ENCODE data around the gene ST8SIA1. TPM values are rescaled to one million over a fixed set of nuclear protein-coding genes. Genes with fewer than 3 reads are reported as not detected.

ST8SIA1 gene
- polyA plus RNA-seq, 6 donors from 2014 or later: not detected

DNA sequence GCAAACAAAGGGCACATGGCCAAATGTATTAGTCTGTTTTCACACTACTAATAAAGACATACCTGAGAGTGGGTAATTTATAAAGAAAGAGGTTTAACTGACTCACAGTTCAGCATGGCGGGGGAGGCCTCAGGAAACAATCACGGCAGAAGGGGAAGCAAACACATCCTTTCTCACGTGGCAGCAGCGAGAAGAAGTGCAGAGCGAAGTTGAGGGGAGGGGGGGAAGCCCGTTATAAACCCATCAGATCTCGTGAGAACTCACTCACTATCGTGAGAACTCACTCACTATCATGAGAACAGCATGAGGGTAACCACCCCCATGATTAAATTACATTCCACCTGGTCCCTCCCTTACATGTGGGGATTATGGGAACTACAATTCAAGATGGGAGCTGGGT is 66.1 kb downstream of the ST8SIA1 start:
- Mint-ChIP-seq H3K27me3 (peaks cover 17 to 36% (median 24%) of the 10 kb centered on the region in 3 donors), H3K4me3 (peak overlapping the region in 1 of 8 donors; percentile 14), H3K4me1 (peaks cover 0 to 7% (median 3%) of the 10 kb centered on the region in 3 donors), H3K36me3 (no peaks in the 10 kb centered on the region), H3K27ac (peak overlapping the region in 1 of 6 donors; percentile 36), H3K9me3 (peaks cover 0 to 2% (median 0%) of the 10 kb centered on the region in 7 donors)
- no peak for DNase-seq
- ATAC-seq (ENCODE audit: low read depth in 2 of 2): peak in 1 of 2 donors; percentile 50

DNA sequence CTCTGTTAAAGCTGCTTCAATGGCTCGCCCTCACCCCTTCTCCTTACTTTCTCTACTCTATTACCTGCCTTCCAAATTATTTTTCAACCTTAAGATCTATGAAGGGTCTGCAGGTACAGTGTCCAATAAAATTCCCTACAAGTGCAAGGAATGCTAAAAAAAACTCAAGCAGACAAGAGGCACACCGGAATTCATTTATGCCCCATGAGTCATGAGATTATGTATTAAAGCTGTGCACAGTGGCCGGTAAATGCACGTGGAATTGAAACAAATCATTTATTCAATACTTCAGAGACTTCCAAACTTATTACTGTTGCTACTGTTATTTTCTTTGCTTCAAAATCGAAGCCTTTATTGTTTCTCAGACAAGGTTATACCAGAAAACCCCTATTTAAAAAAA is 68.4 kb downstream of the ST8SIA1 start:
- Mint-ChIP-seq H3K9me3 (peaks cover 0 to 2% (median 0%) of the 10 kb centered on the region in 7 donors), H3K4me1 (peaks cover 0 to 7% (median 3%) of the 10 kb centered on the region in 3 donors), H3K36me3 (no peaks in the 10 kb centered on the region), H3K4me3 (no peak overlapping the region), H3K27me3 (peaks cover 27 to 31% (median 29%) of the 10 kb centered on the region in 3 donors), H3K27ac (no peak overlapping the region)
- ATAC-seq (ENCODE audit: low read depth in 2 of 2) (no peak), DNase-seq (no peak)

GRCh38 chr12:22264380-22264779 is 70.1 kb downstream of the ST8SIA1 start:
- peaks cover 27 to 31% (median 29%) of the 10 kb centered on the region in 3 donors for H3K27me3 Mint-ChIP-seq
- H3K36me3 Mint-ChIP-seq: no peaks in the 10 kb centered on the region
- no peak for ATAC-seq (ENCODE audit: low read depth in 2 of 2)
- no peak overlapping the region for H3K4me3 Mint-ChIP-seq
- DNase-seq: no peak
- peaks cover 0 to 2% (median 0%) of the 10 kb centered on the region in 7 donors for H3K9me3 Mint-ChIP-seq
- peaks cover 0 to 7% (median 3%) of the 10 kb centered on the region in 3 donors for H3K4me1 Mint-ChIP-seq
- H3K27ac Mint-ChIP-seq: no peak overlapping the region

- no peaks in the 10 kb centered on the region for H3K9me3 Mint-ChIP-seq
- DNase-seq: no peak
- peaks cover 20 to 29% (median 21%) of the 10 kb centered on the region in 3 donors for H3K27me3 Mint-ChIP-seq
- H3K4me1 Mint-ChIP-seq: no peaks in the 10 kb centered on the region
- no peak overlapping the region for H3K27ac Mint-ChIP-seq
- ATAC-seq (ENCODE audit: low read depth in 2 of 2): no peak
- no peak overlapping the region for H3K4me3 Mint-ChIP-seq
- H3K36me3 Mint-ChIP-seq: no peaks in the 10 kb centered on the region
These were observed 72.2 kb downstream of the ST8SIA1 start for GRCh38 chr12:22262309-22262708.

- ATAC-seq (ENCODE audit: low read depth in 2 of 2) (no peak), DNase-seq (no peak)
- Mint-ChIP-seq H3K27me3 (peaks cover 7 to 11% (median 11%) of the 10 kb centered on the region in 3 donors), H3K9me3 (no peaks in the 10 kb centered on the region), H3K36me3 (no peaks in the 10 kb centered on the region), H3K27ac (no peak overlapping the region), H3K4me1 (no peaks in the 10 kb centered on the region), H3K4me3 (no peak overlapping the region)
These were observed 77.4 kb downstream of the ST8SIA1 start for GRCh38 chr12:22257100-22257499.

- H3K9me3 Mint-ChIP-seq: no peaks in the 10 kb centered on the region
- ATAC-seq (ENCODE audit: low read depth in 2 of 2): no peak
- no peak overlapping the region for H3K4me3 Mint-ChIP-seq
- no peak overlapping the region for H3K27ac Mint-ChIP-seq
- H3K36me3 Mint-ChIP-seq: no peaks in the 10 kb centered on the region
- DNase-seq: no peak
- no peaks in the 10 kb centered on the region for H3K4me1 Mint-ChIP-seq
- H3K27me3 Mint-ChIP-seq: peaks cover 6 to 11% (median 7%) of the 10 kb centered on the region in 3 donors
These were observed 77.9 kb downstream of the ST8SIA1 start for GRCh38 chr12:22256605-22257004.

- ATAC-seq (ENCODE audit: low read depth in 2 of 2): no peak
- Mint-ChIP-seq H3K36me3 (no peaks in the 10 kb centered on the region), H3K27me3 (peaks cover 5 to 12% (median 7%) of the 10 kb centered on the region in 3 donors), H3K9me3 (no peaks in the 10 kb centered on the region), H3K4me3 (no peak overlapping the region), H3K4me1 (no peaks in the 10 kb centered on the region), H3K27ac (no peak overlapping the region)
- no peak for DNase-seq
These were observed 78.5 kb downstream of the ST8SIA1 start for GRCh38 chr12:22256041-22256441.

- Mint-ChIP-seq H3K4me1 (no peaks in the 10 kb centered on the region), H3K4me3 (no peak overlapping the region), H3K36me3 (no peaks in the 10 kb centered on the region), H3K27me3 (peaks cover 7 to 20% (median 10%) of the 10 kb centered on the region in 3 donors), H3K9me3 (no peaks in the 10 kb centered on the region), H3K27ac (no peak overlapping the region)
- ATAC-seq (ENCODE audit: low read depth in 2 of 2) (no peak), DNase-seq (no peak)
These were observed 79.4 kb downstream of the ST8SIA1 start for GRCh38 chr12:22255097-22255496.

GRCh38 chr12:22254478-22254877 is 80.0 kb downstream of the ST8SIA1 start:
- H3K4me3 Mint-ChIP-seq: no peak overlapping the region
- H3K27ac Mint-ChIP-seq: no peak overlapping the region
- ATAC-seq (ENCODE audit: low read depth in 2 of 2) (no peak), DNase-seq (no peak)
- H3K4me1 Mint-ChIP-seq: no peaks in the 10 kb centered on the region
- H3K9me3 Mint-ChIP-seq: no peaks in the 10 kb centered on the region
- H3K27me3 Mint-ChIP-seq: peaks cover 7 to 20% (median 12%) of the 10 kb centered on the region in 3 donors
- no peaks in the 10 kb centered on the region for H3K36me3 Mint-ChIP-seq

DNA sequence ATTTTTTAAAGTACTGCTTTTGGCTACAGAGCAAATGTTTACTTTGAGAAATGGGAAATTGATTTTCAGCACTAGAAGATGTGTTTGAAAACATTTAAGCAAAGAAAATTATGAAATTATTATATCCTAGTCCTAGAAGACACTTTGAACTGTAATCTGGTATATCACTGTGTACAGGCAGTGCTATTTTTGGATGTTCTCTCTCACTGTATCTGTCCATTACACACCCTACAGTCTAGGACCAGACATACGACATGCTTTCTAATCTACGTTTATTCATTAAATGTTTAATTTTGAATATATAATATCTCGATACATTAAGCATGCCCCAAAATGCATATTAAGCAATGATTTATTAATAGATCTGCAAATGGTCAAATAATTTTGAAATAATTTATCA is 82.5 kb downstream of the ST8SIA1 start:
- H3K9me3 Mint-ChIP-seq: no peaks in the 10 kb centered on the region
- H3K36me3 Mint-ChIP-seq: no peaks in the 10 kb centered on the region
- no peaks in the 10 kb centered on the region for H3K4me1 Mint-ChIP-seq
- H3K4me3 Mint-ChIP-seq: no peak overlapping the region
- peaks cover 12 to 20% (median 15%) of the 10 kb centered on the region in 3 donors for H3K27me3 Mint-ChIP-seq
- ATAC-seq (ENCODE audit: low read depth in 2 of 2): no peak
- DNase-seq: no peak
- H3K27ac Mint-ChIP-seq: no peak overlapping the region

DNA sequence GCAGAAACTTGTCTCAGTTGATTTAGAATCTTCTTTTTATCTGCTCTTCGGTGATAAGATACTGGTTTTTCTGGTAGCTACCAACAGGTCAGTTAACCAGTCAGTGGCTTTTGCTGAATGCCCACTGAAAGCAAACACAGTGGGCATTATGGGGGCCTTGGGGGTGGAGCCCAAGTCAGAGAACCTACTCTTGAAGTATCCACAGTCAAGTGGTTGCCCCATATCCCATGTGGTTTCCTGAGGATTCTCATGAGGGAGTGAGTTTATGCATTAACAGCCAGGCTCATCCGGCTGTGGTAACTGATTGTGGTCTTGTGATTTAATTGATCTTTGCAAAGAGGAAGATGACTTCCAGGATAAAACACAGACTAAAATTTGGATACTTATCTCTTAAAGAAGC is 83.7 kb downstream of the ST8SIA1 start:
- Mint-ChIP-seq H3K27me3 (peaks cover 7 to 31% (median 7%) of the 10 kb centered on the region in 3 donors), H3K36me3 (no peaks in the 10 kb centered on the region), H3K27ac (no peak overlapping the region), H3K9me3 (no peaks in the 10 kb centered on the region), H3K4me1 (no peaks in the 10 kb centered on the region), H3K4me3 (no peak overlapping the region)
- ATAC-seq (ENCODE audit: low read depth in 2 of 2): no peak
- no peak for DNase-seq

DNA sequence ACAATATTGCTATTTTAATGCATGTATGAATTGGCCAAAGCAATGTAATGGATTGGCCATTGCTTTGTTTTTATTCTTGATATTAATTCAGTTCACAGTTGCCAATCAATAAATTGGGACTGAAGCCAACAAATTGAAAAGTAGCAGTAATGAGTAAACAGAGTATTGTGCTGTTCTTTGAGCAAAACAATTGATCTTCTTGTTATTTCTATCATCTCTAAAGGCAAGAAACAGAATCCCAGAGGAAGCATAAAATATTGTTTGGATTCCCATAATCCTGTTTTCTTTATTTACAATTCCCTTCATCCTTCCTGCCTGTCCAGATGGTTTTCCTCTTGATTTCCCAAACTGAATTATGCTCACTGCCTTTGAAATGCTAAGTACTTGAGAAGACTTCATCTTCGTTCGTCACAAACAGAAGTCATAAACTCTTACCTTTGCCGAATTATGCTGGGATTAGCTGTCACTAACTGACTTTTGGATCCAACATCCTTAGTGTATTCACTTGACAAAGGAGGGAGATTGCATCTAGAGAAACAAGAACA is 85.9 kb downstream of the ST8SIA1 start:
- no peak overlapping the region for H3K27ac Mint-ChIP-seq
- no peaks in the 10 kb centered on the region for H3K36me3 Mint-ChIP-seq

GRCh38 chr12:22248121-22248520 is 86.4 kb downstream of the ST8SIA1 start:
- H3K4me3 Mint-ChIP-seq: no peak overlapping the region
- H3K27ac Mint-ChIP-seq: no peak overlapping the region
- ATAC-seq (ENCODE audit: low read depth in 2 of 2) (no peak), DNase-seq (no peak)
- no peaks in the 10 kb centered on the region for H3K4me1 Mint-ChIP-seq
- peaks cover 7 to 29% (median 10%) of the 10 kb centered on the region in 3 donors for H3K27me3 Mint-ChIP-seq
- no peaks in the 10 kb centered on the region for H3K36me3 Mint-ChIP-seq
- no peaks in the 10 kb centered on the region for H3K9me3 Mint-ChIP-seq

More for the DNA sequence above, 85.9 kb downstream of the ST8SIA1 start:
- DNase-seq: no peak
- no peaks in the 10 kb centered on the region for H3K4me1 Mint-ChIP-seq
- no peak for ATAC-seq (ENCODE audit: low read depth in 2 of 2)
- no peaks in the 10 kb centered on the region for H3K9me3 Mint-ChIP-seq
- no peak overlapping the region for H3K4me3 Mint-ChIP-seq
- H3K27me3 Mint-ChIP-seq: peaks cover 7 to 33% (median 10%) of the 10 kb centered on the region in 3 donors

DNA sequence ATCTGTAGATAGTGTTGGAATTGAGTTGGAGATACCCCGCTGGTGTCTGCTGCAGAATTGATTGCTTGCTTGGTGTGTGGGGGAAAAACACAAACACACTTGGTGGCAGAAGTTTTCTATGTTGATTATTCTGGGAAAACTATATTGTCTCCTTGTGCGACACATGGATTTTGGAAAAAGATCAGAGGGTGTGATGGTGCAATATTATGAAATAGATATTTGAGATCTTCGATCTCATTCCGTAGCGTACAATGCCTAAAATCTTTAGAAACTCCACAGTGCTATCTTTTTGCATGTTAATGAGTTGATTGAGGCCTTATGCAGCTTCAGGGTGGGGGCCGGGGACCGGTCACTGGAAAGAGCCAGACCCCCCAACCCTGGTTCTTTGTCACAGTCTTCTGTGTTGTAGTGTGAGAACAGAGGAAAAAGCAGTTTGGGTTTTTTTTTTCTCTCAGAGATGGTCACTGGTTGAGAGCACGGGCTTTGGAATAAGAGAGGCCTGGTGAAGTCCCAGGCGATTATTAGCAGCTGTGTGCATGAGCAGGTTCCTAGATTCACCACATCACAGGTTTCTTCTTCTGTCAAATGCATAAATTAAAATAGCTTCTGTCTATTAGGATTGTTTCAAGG is 88.2 kb downstream of the ST8SIA1 start:
- Mint-ChIP-seq H3K9me3 (no peaks in the 10 kb centered on the region), H3K4me1 (no peaks in the 10 kb centered on the region), H3K36me3 (no peaks in the 10 kb centered on the region), H3K4me3 (no peak overlapping the region), H3K27me3 (peaks cover 7 to 28% (median 10%) of the 10 kb centered on the region in 3 donors), H3K27ac (no peak overlapping the region)
- ATAC-seq (ENCODE audit: low read depth in 2 of 2) (no peak), DNase-seq (no peak)

Measured in naive B cell (primary cell).